ENCODE measurements around the gene HLA-E. TPM values are rescaled to one million over a fixed set of nuclear protein-coding genes. Genes with fewer than 3 reads are reported as not detected.
"Not testable (repeated sequence)": the region's sequence is repeated elsewhere in the genome, so short reads cannot be mapped to it uniquely, and the experiment has no call there.

The HLA-E gene
- total RNA-seq, 1 donor from 2014 or later: 274 TPM

DNA sequence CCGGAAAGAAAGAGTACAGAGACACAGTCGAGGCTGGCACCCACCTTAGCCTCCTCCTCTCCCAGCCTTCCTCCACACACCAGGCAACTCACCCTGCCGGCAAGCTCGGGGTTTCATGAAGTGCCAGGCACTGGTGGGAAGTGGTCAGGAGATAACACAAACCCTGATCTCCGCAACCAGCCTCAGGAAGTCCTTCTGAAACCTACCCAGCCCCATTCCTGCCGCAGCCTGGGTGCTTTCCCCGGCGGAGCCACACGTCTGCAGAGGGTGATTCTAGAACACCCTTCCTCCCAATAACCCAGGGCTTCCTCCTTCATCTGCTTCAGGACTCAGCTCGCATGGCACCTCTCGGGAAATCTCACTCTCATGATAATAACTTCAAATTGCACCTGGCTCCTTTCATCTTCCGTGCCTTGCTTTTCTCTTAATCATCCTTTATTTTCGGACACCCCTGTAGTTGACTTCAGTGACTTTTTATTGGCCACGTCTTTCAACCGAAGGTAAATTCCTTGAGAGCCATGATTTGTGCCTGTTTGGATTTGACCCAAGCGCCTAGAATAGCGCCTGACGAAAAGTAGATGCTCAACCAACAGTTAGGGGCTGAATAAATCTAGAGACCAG lies 8.7 kb upstream of the HLA-E start:
- Mint-ChIP-seq H3K4me3 (ENCODE audit: unreplicated experiment) (no peak overlapping the region), H3K9me3 (ENCODE audit: unreplicated experiment) (no peaks in the 10 kb centered on the region), H3K36me3 (ENCODE audit: low read depth, unreplicated experiment) (no peaks in the 10 kb centered on the region), H3K27ac (ENCODE audit: unreplicated experiment) (no peak overlapping the region), H3K27me3 (ENCODE audit: unreplicated experiment) (peaks cover 7% of the 10 kb centered on the region), H3K4me1 (ENCODE audit: unreplicated experiment) (peaks cover 16% of the 10 kb centered on the region)
- no peak for TF ChIP-seq CTCF (IDR thresholded peaks at IDR 0.05; ENCODE audit: unreplicated experiment)
- DNase-seq (ENCODE audit: low spot score): no peak

DNA sequence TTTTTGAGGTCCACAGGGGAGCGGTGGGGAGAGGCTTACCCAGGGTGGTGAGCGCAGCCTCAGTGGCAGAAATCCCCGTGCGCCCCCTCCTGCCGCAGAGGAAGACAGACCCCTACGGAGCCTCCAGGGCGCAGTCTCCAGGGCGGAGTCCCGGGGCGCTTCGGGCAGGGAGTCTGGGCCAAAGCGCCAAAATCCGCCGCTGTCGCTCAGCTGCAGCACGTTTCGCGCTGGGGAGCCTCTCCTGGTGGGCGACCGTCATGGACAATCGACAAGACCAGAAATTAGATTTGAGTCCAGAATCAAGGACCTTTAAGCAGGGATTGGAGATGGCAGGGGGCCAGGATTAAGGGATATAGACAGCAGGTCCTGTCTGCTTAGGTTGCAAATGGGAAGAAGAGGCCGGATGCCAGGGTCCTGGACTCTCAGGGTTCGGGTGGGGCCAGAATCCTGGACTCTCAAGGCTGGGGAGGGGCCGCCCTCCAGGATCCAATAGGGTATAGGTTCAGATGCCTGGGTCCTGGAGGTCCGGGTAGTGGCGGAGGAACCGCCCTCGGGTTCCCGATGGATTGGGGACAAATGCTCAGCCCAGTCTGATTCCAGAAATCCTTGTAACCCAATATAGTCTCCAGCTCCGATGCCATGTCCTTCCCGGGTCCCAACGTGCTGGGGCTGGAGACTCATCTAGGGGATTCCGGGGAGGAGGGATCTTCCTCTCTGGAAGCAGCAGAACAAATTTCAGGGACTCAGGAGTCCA lies 7.9 kb upstream of the HLA-E start:
- Mint-ChIP-seq H3K4me1 (ENCODE audit: unreplicated experiment) (peaks cover 24% of the 10 kb centered on the region), H3K4me3 (ENCODE audit: unreplicated experiment) (peak overlapping the region; percentile 18), H3K27ac (ENCODE audit: unreplicated experiment) (no peak overlapping the region), H3K9me3 (ENCODE audit: unreplicated experiment) (no peaks in the 10 kb centered on the region), H3K36me3 (ENCODE audit: low read depth, unreplicated experiment) (no peaks in the 10 kb centered on the region), H3K27me3 (ENCODE audit: unreplicated experiment) (peaks cover 7% of the 10 kb centered on the region)
- no peak for TF ChIP-seq CTCF (IDR thresholded peaks at IDR 0.05; ENCODE audit: unreplicated experiment)
- DNase-seq (ENCODE audit: low spot score): no peak

GRCh38 chr6:30481965-30482644 lies 7.2 kb upstream of the HLA-E start:
- not testable (repeated sequence) for H3K27me3 Mint-ChIP-seq (ENCODE audit: unreplicated experiment); H3K9me3 Mint-ChIP-seq (ENCODE audit: unreplicated experiment); H3K36me3 Mint-ChIP-seq (ENCODE audit: low read depth, unreplicated experiment); H3K27ac Mint-ChIP-seq (ENCODE audit: unreplicated experiment)
- Mint-ChIP-seq H3K4me3 (ENCODE audit: unreplicated experiment) (peak overlapping the region; percentile 18), H3K4me1 (ENCODE audit: unreplicated experiment) (peaks cover 26% of the 10 kb centered on the region)
- DNase-seq (ENCODE audit: low spot score): peak; percentile 90
- TF ChIP-seq CTCF (IDR thresholded peaks at IDR 0.05; ENCODE audit: unreplicated experiment): peak; percentile 44

DNA sequence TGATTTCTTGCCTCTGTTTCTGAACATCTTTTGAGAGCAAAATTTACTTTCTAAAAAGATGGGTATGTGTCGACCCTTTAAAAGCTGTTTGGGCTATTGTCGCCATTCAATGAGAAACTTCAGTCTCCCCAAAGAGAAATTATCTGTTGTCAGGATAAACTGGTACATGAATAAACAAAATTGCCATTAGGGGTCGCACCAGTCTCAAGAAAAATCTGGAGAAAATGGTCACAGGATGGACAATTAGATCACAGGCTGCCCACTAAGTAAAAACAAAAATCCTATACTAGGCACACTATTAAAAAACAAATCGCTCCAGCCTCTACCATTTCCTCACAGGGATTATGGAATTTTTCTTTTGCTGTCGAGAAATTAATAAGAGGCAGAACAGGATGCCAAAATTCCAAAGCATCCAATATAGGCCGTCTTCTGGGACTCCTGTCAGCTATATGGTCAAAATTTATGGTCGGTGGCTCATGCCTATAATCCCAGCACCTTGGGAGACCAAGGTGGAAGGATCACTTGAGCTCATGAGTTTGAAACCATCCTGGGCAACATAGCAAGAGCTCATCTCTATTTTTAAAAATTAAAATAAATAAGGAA lies 5.5 kb upstream of the HLA-E start:
- Mint-ChIP-seq H3K4me3 (ENCODE audit: unreplicated experiment) (no peak overlapping the region), H3K4me1 (ENCODE audit: unreplicated experiment) (peaks cover 26% of the 10 kb centered on the region), H3K9me3 (ENCODE audit: unreplicated experiment) (no peaks in the 10 kb centered on the region), H3K27ac (ENCODE audit: unreplicated experiment) (peak overlapping the region; percentile 52), H3K36me3 (ENCODE audit: low read depth, unreplicated experiment) (no peaks in the 10 kb centered on the region), H3K27me3 (ENCODE audit: unreplicated experiment) (peaks cover 5% of the 10 kb centered on the region)
- TF ChIP-seq CTCF (IDR thresholded peaks at IDR 0.05; ENCODE audit: unreplicated experiment): peak; percentile 75
- DNase-seq (ENCODE audit: low spot score): peak; percentile 65
